A673 (cell line): Measurements from ENCODE around the gene DPYD. TPM values are rescaled to one million over a fixed set of nuclear protein-coding genes. Genes with fewer than 3 reads are reported as not detected.

Source experiments
- BruUV-seq: library from RNA; stranded (reverse); fragments of 400-500 nt; replicated peaks from 2 replicates; lab custom pipeline; 2021; lab: Mats Ljungman, UMichigan
- CTCF ChIA-PET: fragments of 300-600 bp; sonication (Branson Sonifier 250); formaldehyde crosslinking; loops from one replicate; lab custom pipeline; 2022; ENCODE audit warnings: antibody characterized with exemption; lab: Charles Lee
- POLR2A ChIA-PET: fragments of 300-600 bp; sonication (Branson Sonifier 250); formaldehyde crosslinking; loops from one replicate; lab custom pipeline; 2022; ENCODE audit warnings: antibody characterized with exemption; ENCODE audit not compliant: low non-redundant PET; lab: Charles Lee
- DNase-seq: peaks from one replicate; pipeline ENCODE4 v3.0.0-alpha.2; 2015; ENCODE audit warnings: low spot score
- H3K27ac ChIP-seq: fragments of 200-600 bp; sonication (generic); 2 replicates; pipeline ENCODE4 v1.5.1; 2016; ENCODE audit warnings: mixed run types, low read depth, mild to moderate bottlenecking, mixed read lengths, antibody characterized with exemption, low read length; ENCODE audit not compliant: poor library complexity, severe bottlenecking
- H3K27me3 ChIP-seq: fragments of 200-600 bp; sonication (generic); replicated peaks from 2 replicates; pipeline ENCODE4 v1.6.1; 2017; ENCODE audit warnings: mixed run types, low read depth, mild to moderate bottlenecking, mixed read lengths, antibody characterized with exemption, low read length; ENCODE audit not compliant: insufficient read depth, poor library complexity
- H3K36me3 ChIP-seq: fragments of 200-600 bp; sonication (generic); 2 replicates; pipeline ENCODE4 v1.6.1; 2016; ENCODE audit warnings: mixed run types, mild to moderate bottlenecking, mixed read lengths, antibody characterized with exemption, low read length; ENCODE audit not compliant: insufficient read depth, poor library complexity, severe bottlenecking
- H3K4me1 ChIP-seq: fragments of 200-600 bp; sonication (generic); 2 replicates; pipeline ENCODE4 v1.6.1; 2017; ENCODE audit warnings: mixed run types, mild to moderate bottlenecking, mixed read lengths, antibody characterized with exemption, low read length; ENCODE audit not compliant: insufficient read depth, poor library complexity, severe bottlenecking
- H3K4me3 ChIP-seq: fragments of 200-600 bp; sonication (generic); 2 replicates; pipeline ENCODE4 v1.5.1; 2016; ENCODE audit warnings: low read depth, mixed run types, mild to moderate bottlenecking, mixed read lengths, low read length; ENCODE audit not compliant: poor library complexity, severe bottlenecking
- H3K9me3 ChIP-seq: fragments of 200-600 bp; sonication (generic); 2 replicates; pipeline ENCODE4 v1.6.1; 2016; ENCODE audit warnings: mixed run types, low read depth, mild to moderate bottlenecking, mixed read lengths, antibody characterized with exemption, low read length; ENCODE audit not compliant: poor library complexity, severe bottlenecking
- CTCF ChIP-seq: fragments of 300-800, 200-600 bp; sonication (generic); conservative IDR thresholded peaks from 2 replicates; pipeline ENCODE4 v1.5.1; 2017; ENCODE audit warnings: low read depth, mild to moderate bottlenecking, antibody characterized with exemption, low read length, moderate library complexity, mixed read lengths
- EZH2 ChIP-seq: fragments of 200-600 bp; sonication (generic); IDR thresholded peaks from 2 replicates; pipeline ENCODE4 v1.6.1; 2017; ENCODE audit warnings: borderline replicate concordance, low read depth, mild to moderate bottlenecking, mixed read lengths, antibody characterized with exemption, low read length; ENCODE audit not compliant: poor library complexity, severe bottlenecking
- intact Hi-C: fragments of 100-400 bp; cut with micrococcal nuclease; formaldehyde crosslinking; loops from one replicate; pipeline ENCODE4 v1.10.0; 2022; ENCODE audit not compliant: unreplicated experiment
- total RNA-seq: library from RNA; stranded (reverse); gene quantifications from 2 replicates; pipeline ENCODE4 v1.2.3, GENCODE V29; 2021

Gene DPYD
- total RNA-seq, 1 experiment from 2014 or later, result 13.4 TPM

- TF ChIP-seq CTCF (no peak), EZH2 (no peak)
- no peaks in the 10 kb centered on the region for H3K4me1 ChIP-seq
- ChIA-PET CTCF (no interaction called here), POLR2A (no interaction called here)
- no peak overlapping the region for H3K4me3 ChIP-seq
- no peak overlapping the region for H3K27ac ChIP-seq
- H3K27me3 ChIP-seq, result no peaks in the 10 kb centered on the region
- H3K36me3 ChIP-seq, result no peaks in the 10 kb centered on the region
- H3K9me3 ChIP-seq, result no peaks in the 10 kb centered on the region
- DNase-seq, result no peak
- no TSS peak for BruUV-seq
- intact Hi-C loops, result no loop called here
Observed at GRCh38 chr1:97212671-97213070, 708.2 kb downstream of the DPYD start.

- BruUV-seq, result no TSS peak
- DNase-seq, result no peak
- intact Hi-C loops, result no loop called here
- no peaks in the 10 kb centered on the region for H3K4me1 ChIP-seq
- H3K27me3 ChIP-seq, result no peaks in the 10 kb centered on the region
- CTCF ChIA-PET, result no interaction called here
- H3K4me3 ChIP-seq, result no peak overlapping the region
- POLR2A ChIA-PET, result no interaction called here
- no peaks in the 10 kb centered on the region for H3K9me3 ChIP-seq
- H3K36me3 ChIP-seq, result no peaks in the 10 kb centered on the region
- no peak for TF ChIP-seq EZH2
- no peak for TF ChIP-seq CTCF
- no peak overlapping the region for H3K27ac ChIP-seq
Observed at GRCh38 chr1:97210307-97210706, 710.5 kb downstream of the DPYD start.

- Histone ChIP-seq H3K9me3 (no peaks in the 10 kb centered on the region), H3K4me1 (no peaks in the 10 kb centered on the region), H3K36me3 (no peaks in the 10 kb centered on the region), H3K4me3 (no peak overlapping the region), H3K27me3 (no peaks in the 10 kb centered on the region), H3K27ac (no peak overlapping the region)
- TF ChIP-seq EZH2 (no peak), CTCF (no peak)
- intact Hi-C loops, result no loop called here
- POLR2A ChIA-PET, result no interaction called here
- no peak for DNase-seq
- BruUV-seq, result no TSS peak
- CTCF ChIA-PET, result no interaction called here
Observed at GRCh38 chr1:97209381-97209957, 711.4 kb downstream of the DPYD start.
